ENCODE results near the gene ALDH3B1.

ALDH3B1 gene

GRCh38 chr11:68064926-68065325 is 54.8 kb downstream of the ALDH3B1 start:
- Histone ChIP-seq H3K4me3 (ENCODE audit: insufficient read depth, low read length, poor library complexity, severe bottlenecking) (no peak overlapping the region), H4K20me1 (ENCODE audit: low read depth, low read length) (no peaks in the 10 kb centered on the region), H3K27ac (ENCODE audit: low read depth, low read length) (no peak overlapping the region), H3K27me3 (ENCODE audit: low read length) (no peaks in the 10 kb centered on the region), H3K9me2 (replicated peaks; ENCODE audit: insufficient read depth, low read length) (no peaks in the 10 kb centered on the region), H3K79me2 (ENCODE audit: insufficient read depth, low read length) (no peaks in the 10 kb centered on the region), H2AFZ (ENCODE audit: low read depth, low read length, severe bottlenecking) (no peak overlapping the region), H3K9ac (ENCODE audit: low read length) (no peak overlapping the region), H3K36me3 (ENCODE audit: low read length) (0 out of 2 replicates have a peak, but pooled peaks cover 3% of the 10 kb centered on the region), H3K4me2 (ENCODE audit: low read depth, low read length, poor library complexity, severe bottlenecking) (no peak overlapping the region), H3K9me3 (ENCODE audit: insufficient read depth, low read length) (no peaks in the 10 kb centered on the region), H3F3A (ENCODE audit: insufficient read depth) (no peaks in the 10 kb centered on the region)
- TF ChIP-seq EZH2phosphoT487 (conservative IDR thresholded peaks at IDR 0.05; ENCODE audit: low read length) = no peak
- TF ChIP-seq, protein P1, sequence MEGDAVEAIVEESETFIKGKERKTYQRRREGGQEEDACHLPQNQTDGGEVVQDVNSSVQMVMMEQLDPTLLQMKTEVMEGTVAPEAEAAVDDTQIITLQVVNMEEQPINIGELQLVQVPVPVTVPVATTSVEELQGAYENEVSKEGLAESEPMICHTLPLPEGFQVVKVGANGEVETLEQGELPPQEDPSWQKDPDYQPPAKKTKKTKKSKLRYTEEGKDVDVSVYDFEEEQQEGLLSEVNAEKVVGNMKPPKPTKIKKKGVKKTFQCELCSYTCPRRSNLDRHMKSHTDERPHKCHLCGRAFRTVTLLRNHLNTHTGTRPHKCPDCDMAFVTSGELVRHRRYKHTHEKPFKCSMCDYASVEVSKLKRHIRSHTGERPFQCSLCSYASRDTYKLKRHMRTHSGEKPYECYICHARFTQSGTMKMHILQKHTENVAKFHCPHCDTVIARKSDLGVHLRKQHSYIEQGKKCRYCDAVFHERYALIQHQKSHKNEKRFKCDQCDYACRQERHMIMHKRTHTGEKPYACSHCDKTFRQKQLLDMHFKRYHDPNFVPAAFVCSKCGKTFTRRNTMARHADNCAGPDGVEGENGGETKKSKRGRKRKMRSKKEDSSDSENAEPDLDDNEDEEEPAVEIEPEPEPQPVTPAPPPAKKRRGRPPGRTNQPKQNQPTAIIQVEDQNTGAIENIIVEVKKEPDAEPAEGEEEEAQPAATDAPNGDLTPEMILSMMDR (IDR thresholded peaks at IDR 0.05; ENCODE audit: insufficient read depth, low read length, poor library complexity, severe bottlenecking) = no peak

- Histone ChIP-seq H3K4me3 (ENCODE audit: insufficient read depth, low read length, poor library complexity, severe bottlenecking) (no peak overlapping the region), H4K20me1 (ENCODE audit: low read depth, low read length) (no peaks in the 10 kb centered on the region), H3K9me2 (replicated peaks; ENCODE audit: insufficient read depth, low read length) (no peaks in the 10 kb centered on the region), H3K9me3 (ENCODE audit: insufficient read depth, low read length) (no peaks in the 10 kb centered on the region), H3F3A (ENCODE audit: insufficient read depth) (no peaks in the 10 kb centered on the region), H3K27me3 (ENCODE audit: low read length) (no peaks in the 10 kb centered on the region), H3K9ac (ENCODE audit: low read length) (no peak overlapping the region), H2AFZ (ENCODE audit: low read depth, low read length, severe bottlenecking) (no peak overlapping the region), H3K36me3 (ENCODE audit: low read length) (0 out of 2 replicates have a peak, but pooled peaks cover 3% of the 10 kb centered on the region), H3K4me2 (ENCODE audit: low read depth, low read length, poor library complexity, severe bottlenecking) (no peak overlapping the region), H3K79me2 (ENCODE audit: insufficient read depth, low read length) (no peaks in the 10 kb centered on the region), H3K27ac (ENCODE audit: low read depth, low read length) (no peak overlapping the region)
- no peak for TF ChIP-seq EZH2phosphoT487 (conservative IDR thresholded peaks at IDR 0.05; ENCODE audit: low read length)
- TF ChIP-seq, protein P1 (IDR thresholded peaks at IDR 0.05; ENCODE audit: insufficient read depth, low read length, poor library complexity, severe bottlenecking) = no peak
Measured at GRCh38 chr11:68065841-68066240, 55.7 kb downstream of the ALDH3B1 start.

- Histone ChIP-seq H3K27me3 (ENCODE audit: low read length) (no peaks in the 10 kb centered on the region), H3K9me2 (replicated peaks; ENCODE audit: insufficient read depth, low read length) (no peaks in the 10 kb centered on the region), H3K9me3 (ENCODE audit: insufficient read depth, low read length) (no peaks in the 10 kb centered on the region), H3K36me3 (ENCODE audit: low read length) (0 out of 2 replicates have a peak, but pooled peaks cover 3% of the 10 kb centered on the region), H3K9ac (ENCODE audit: low read length) (no peak overlapping the region), H3K79me2 (ENCODE audit: insufficient read depth, low read length) (no peaks in the 10 kb centered on the region), H3K4me3 (ENCODE audit: insufficient read depth, low read length, poor library complexity, severe bottlenecking) (no peak overlapping the region), H4K20me1 (ENCODE audit: low read depth, low read length) (no peaks in the 10 kb centered on the region), H3F3A (ENCODE audit: insufficient read depth) (no peaks in the 10 kb centered on the region), H3K27ac (ENCODE audit: low read depth, low read length) (no peak overlapping the region), H2AFZ (ENCODE audit: low read depth, low read length, severe bottlenecking) (no peak overlapping the region), H3K4me2 (ENCODE audit: low read depth, low read length, poor library complexity, severe bottlenecking) (no peak overlapping the region)
- TF ChIP-seq EZH2phosphoT487 (conservative IDR thresholded peaks at IDR 0.05; ENCODE audit: low read length) = no peak
- TF ChIP-seq, protein P1 (IDR thresholded peaks at IDR 0.05; ENCODE audit: insufficient read depth, low read length, poor library complexity, severe bottlenecking) = no peak
Measured at GRCh38 chr11:68066742-68067141, 56.6 kb downstream of the ALDH3B1 start.

All from SU-DHL-6 (cell line).